GM12878 (cell line): ENCODE measurements around the gene UROC1. TPM values are rescaled to one million over a fixed set of nuclear protein-coding genes. Genes with fewer than 3 reads are reported as not detected.

ENCODE experiments used
- ATAC-seq: fragments of 200-7000 bp; cut with Tn5 transposase; 3 replicates; pipeline ENCODE4 v1.9.1; 2020; ENCODE audit warnings: mild to moderate bottlenecking, moderate library complexity
- BruUV-seq: library from RNA; stranded (reverse); fragments of 400-500 nt; replicated peaks from 2 replicates; lab custom pipeline; 2021; lab: Mats Ljungman, UMichigan
- CTCF ChIA-PET: fragments of 300-600 bp; sonication (Branson Sonifier 250); formaldehyde crosslinking; extraction: SDS; loops from one replicate; lab custom pipeline; 2021; ENCODE audit warnings: inconsistent platforms; lab: Yijun Ruan, JAX
- POLR2A ChIA-PET: fragments of 350-600 bp; formaldehyde crosslinking; extraction: SDS; loops from one replicate; lab custom pipeline; 2021; ENCODE audit warnings: inconsistent platforms; lab: Charles Lee
- RAD21 ChIA-PET: fragments of 300-600 bp; sonication (Branson Sonifier 250); formaldehyde crosslinking; loops from one replicate; lab custom pipeline; 2023; ENCODE audit warnings: antibody characterized with exemption; ENCODE audit not compliant: unreplicated experiment; lab: Charles Lee
- SMC1A ChIA-PET: fragments of 300-600 bp; sonication (Branson Sonifier 250); formaldehyde crosslinking; loops from one replicate; lab custom pipeline; 2023; ENCODE audit not compliant: unreplicated experiment, uncharacterized antibody; lab: Charles Lee
- DNase-seq: peaks from one replicate; pipeline ENCODE4 v3.0.0-alpha.2; 2011; ENCODE audit warnings: low read depth, low spot score
- FAIRE-seq: peaks from 3 replicates; lab custom pipeline; 2011; peaks lifted over from hg19 to GRCh38; lab: Jason Lieb, UNC
- H2AFZ ChIP-seq: 2 replicates; pipeline ENCODE4 v1.6.0; 2011; ENCODE audit warnings: low read depth, low read length, control low read depth; ENCODE audit not compliant: control insufficient read depth
- H3K27ac ChIP-seq: 2 replicates; pipeline ENCODE4 v1.5.1; 2011; ENCODE audit warnings: control low read depth; ENCODE audit not compliant: control insufficient read depth, insufficient read depth
- H3K27me3 ChIP-seq, 2 experiments: replicated peaks in 1 of 2; 2 replicates each; pipeline versions ENCODE4 v1.6.0 to v1.6.1; 2011; ENCODE audit warnings: low read length in 1 of 2; ENCODE audit not compliant: control insufficient read depth in 2 of 2, insufficient read depth in 2 of 2
- H3K36me3 ChIP-seq, 2 experiments: 2 replicates each; pipeline ENCODE4 v1.5.1; 2011; ENCODE audit warnings: low read length in 1 of 2; ENCODE audit not compliant: control insufficient read depth in 2 of 2, insufficient read depth in 2 of 2
- H3K4me1 ChIP-seq: 2 replicates; pipeline ENCODE4 v1.6.1; 2011; ENCODE audit warnings: mild to moderate bottlenecking, low read length, moderate library complexity, mixed read lengths; ENCODE audit not compliant: control insufficient read depth, insufficient read depth
- H3K4me2 ChIP-seq: 2 replicates; pipeline ENCODE4 v1.6.0; 2011; ENCODE audit warnings: control low read depth; ENCODE audit not compliant: control insufficient read depth, insufficient read depth
- H3K4me3 ChIP-seq: fragments of 200-600 bp; sonication (generic); 2 replicates; pipeline ENCODE4 v1.5.1; 2016
- H3K79me2 ChIP-seq: 2 replicates; pipeline ENCODE4 v1.6.0; 2011; ENCODE audit warnings: low read length; ENCODE audit not compliant: control insufficient read depth, insufficient read depth
- H3K9ac ChIP-seq: 2 replicates; pipeline ENCODE4 v1.8.0; 2011; ENCODE audit warnings: low read length, control low read depth, mixed read lengths; ENCODE audit not compliant: control insufficient read depth, insufficient read depth
- H3K9me3 ChIP-seq: replicated peaks from 3 replicates; pipeline ENCODE4 v1.5.1; 2011; ENCODE audit warnings: mild to moderate bottlenecking, low read length; ENCODE audit not compliant: control insufficient read depth, insufficient read depth
- H4K20me1 ChIP-seq: 2 replicates; pipeline ENCODE4 v1.6.0; 2011; ENCODE audit not compliant: control insufficient read depth, insufficient read depth
- CREB1 ChIP-seq: IDR thresholded peaks from 2 replicates; pipeline ENCODE4 v1.6.1; 2012; ENCODE audit warnings: low read depth, mild to moderate bottlenecking, inconsistent platforms
- FOXM1 ChIP-seq: IDR thresholded peaks from 2 replicates; pipeline ENCODE4 v1.6.1; 2012; ENCODE audit warnings: low read depth, mild to moderate bottlenecking, inconsistent platforms, low read length, moderate library complexity
- MYC ChIP-seq: IDR thresholded peaks from 2 replicates; pipeline ENCODE4 v1.6.1; 2011; ENCODE audit warnings: mild to moderate bottlenecking, low read length, moderate library complexity, inconsistent platforms; ENCODE audit not compliant: insufficient read depth, insufficient replicate concordance, insufficient read length, severe bottlenecking
- NFXL1 ChIP-seq: fragments of 450-650 bp; IDR thresholded peaks from 2 replicates; pipeline ENCODE4 v1.6.1; 2017; ENCODE audit warnings: antibody characterized with exemption, mild to moderate bottlenecking, borderline replicate concordance
- PAX5 ChIP-seq: IDR thresholded peaks from 2 replicates; pipeline ENCODE4 v1.6.1; 2011; ENCODE audit warnings: low read depth, low read length, borderline replicate concordance
- RCOR1 ChIP-seq: conservative IDR thresholded peaks from 2 replicates; pipeline ENCODE4 v1.6.1; 2012; ENCODE audit warnings: low read depth, low read length, improper control_type of control experiment
- SP1 ChIP-seq: IDR thresholded peaks from one replicate; pipeline ENCODE4 v1.6.1; 2011; ENCODE audit warnings: low read depth, low read length
- ZNF622 ChIP-seq: fragments of 450-650 bp; IDR thresholded peaks from 2 replicates; pipeline ENCODE4 v1.6.1; 2017; ENCODE audit warnings: mild to moderate bottlenecking, inconsistent platforms
- WGBS: methylation state at CpG from one replicate; pipeline ENCODE4 v1.1.6; 2016; ENCODE audit warnings: low lambda C conversion rate; ENCODE audit not compliant: insufficient replicate concordance, insufficient coverage; ENCODE audit errors: missing lambda C conversion rate; 5-methylcytosine and 5-hydroxymethylcytosine counted together
- in situ Hi-C: fragments of 300-500 bp; cut with MboI; formaldehyde crosslinking; loops from 9 replicates; pipeline ENCODE4 v1.14.3; 2018; ENCODE audit warnings: mixed read lengths
- intact Hi-C: fragments of 100-400 bp; cut with micrococcal nuclease; formaldehyde crosslinking; loops from one replicate; pipeline ENCODE4 v1.14.2; 2022; ENCODE audit not compliant: unreplicated experiment
- polyA plus RNA-seq, 11 experiments: library from polyadenylated mRNA; depleted of rRNA in 4 of 11; unstranded in 6 of 11; stranded (reverse) in 5 of 11; fragments of >200 nt; fragmentation: Nextera tagmentation in 4 of 11; fragmentation: Illumina TruSeq in 1 of 11; extraction: Ambion mirVana in 4 of 11; extraction: Trizol in 1 of 11; gene quantifications; 1 replicate in 1 of 11; 2 replicates in 10 of 11; pipeline versions ENCODE4 v1.2.1 to v1.2.3, GENCODE V29; 2011 to 2016; ENCODE audit warnings: inconsistent platforms in 2 of 11, missing spikeins in 2 of 11, low read depth in 1 of 11
- total RNA-seq, 4 experiments: library from RNA; depleted of rRNA in 3 of 4; stranded (reverse); fragments of >200 nt in 3 of 4; fragmentation: Illumina TruSeq in 1 of 4; extraction: Trizol in 1 of 4; gene quantifications; 2 replicates each; pipeline versions ENCODE4 v1.2.1 to v1.2.3, GENCODE V29; 2013 to 2021
- TF ChIP-seq, protein P1 (sequence below): IDR thresholded peaks from 2 replicates; pipeline ENCODE4 v1.6.1; 2011; ENCODE audit warnings: borderline replicate concordance, low read depth, mild to moderate bottlenecking, moderate library complexity, mixed read lengths, low read length; ENCODE audit not compliant: insufficient read depth; ENCODE audit errors: extremely low read length
- TF ChIP-seq, protein P2 (sequence below): fragments of 450-650 bp; IDR thresholded peaks from 2 replicates; pipeline ENCODE4 v1.6.1; 2017; ENCODE audit warnings: mild to moderate bottlenecking, low read depth, inconsistent platforms; ENCODE audit not compliant: poor library complexity, severe bottlenecking

UROC1 gene
- total and polyA plus RNA-seq, 10 of the 15 experiments (the other 5 are each of a cell fraction or from before 2014, with no cell fraction given): 0.04 TPM; not detected in 9

DNA sequence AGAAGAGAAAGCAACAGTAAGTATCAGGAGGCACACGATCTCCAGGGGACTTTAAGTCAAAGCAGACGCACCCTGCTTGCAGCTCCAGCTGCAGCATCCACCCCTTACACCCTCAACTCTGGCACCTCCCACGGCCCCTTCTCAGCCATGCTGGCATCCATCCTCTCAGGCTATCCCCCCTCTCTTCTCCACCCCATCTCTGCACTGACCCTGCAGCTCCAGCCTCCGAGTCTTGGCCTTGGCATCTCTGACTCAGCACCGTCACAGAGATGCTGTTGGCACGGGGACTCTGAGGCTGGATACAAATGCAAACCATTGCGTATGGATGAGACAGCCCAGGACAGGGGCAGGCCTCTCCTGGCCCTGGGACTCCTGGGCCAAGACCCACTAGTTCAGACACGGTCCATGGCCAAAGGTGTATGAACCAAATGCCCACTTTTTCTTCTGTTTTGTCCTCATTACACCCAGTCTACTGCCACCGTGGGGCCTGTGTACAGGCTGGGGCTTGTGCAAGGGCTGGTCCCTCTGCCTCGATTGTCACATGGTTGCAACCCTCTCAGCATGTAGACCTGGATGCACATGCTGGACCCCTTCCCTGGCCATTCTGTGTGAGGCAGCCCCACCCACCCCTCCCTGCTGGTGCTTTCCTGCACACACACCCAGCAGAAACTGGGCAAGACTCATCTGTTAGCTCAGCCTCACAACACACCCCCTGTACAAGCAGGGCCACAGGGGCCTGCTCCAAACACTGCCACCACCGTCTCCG lies 23.2 kb downstream of the UROC1 start:
- Histone ChIP-seq H2AFZ (no peak overlapping the region), H3K4me2 (no peak overlapping the region)

More for the DNA sequence above, 23.2 kb downstream of the UROC1 start:
- Histone ChIP-seq H3K4me1 (no peaks in the 10 kb centered on the region), H3K79me2 (no peaks in the 10 kb centered on the region)
- intact Hi-C loops: no loop called here
- POLR2A ChIA-PET: no interaction called here
- 31% methylated on average over 12 of the region's 12 CpGs for WGBS
- TF ChIP-seq CREB1: no peak
- TF ChIP-seq, protein P1, sequence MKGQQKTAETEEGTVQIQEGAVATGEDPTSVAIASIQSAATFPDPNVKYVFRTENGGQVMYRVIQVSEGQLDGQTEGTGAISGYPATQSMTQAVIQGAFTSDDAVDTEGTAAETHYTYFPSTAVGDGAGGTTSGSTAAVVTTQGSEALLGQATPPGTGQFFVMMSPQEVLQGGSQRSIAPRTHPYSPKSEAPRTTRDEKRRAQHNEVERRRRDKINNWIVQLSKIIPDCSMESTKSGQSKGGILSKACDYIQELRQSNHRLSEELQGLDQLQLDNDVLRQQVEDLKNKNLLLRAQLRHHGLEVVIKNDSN: no peak
- TF ChIP-seq, protein P2, sequence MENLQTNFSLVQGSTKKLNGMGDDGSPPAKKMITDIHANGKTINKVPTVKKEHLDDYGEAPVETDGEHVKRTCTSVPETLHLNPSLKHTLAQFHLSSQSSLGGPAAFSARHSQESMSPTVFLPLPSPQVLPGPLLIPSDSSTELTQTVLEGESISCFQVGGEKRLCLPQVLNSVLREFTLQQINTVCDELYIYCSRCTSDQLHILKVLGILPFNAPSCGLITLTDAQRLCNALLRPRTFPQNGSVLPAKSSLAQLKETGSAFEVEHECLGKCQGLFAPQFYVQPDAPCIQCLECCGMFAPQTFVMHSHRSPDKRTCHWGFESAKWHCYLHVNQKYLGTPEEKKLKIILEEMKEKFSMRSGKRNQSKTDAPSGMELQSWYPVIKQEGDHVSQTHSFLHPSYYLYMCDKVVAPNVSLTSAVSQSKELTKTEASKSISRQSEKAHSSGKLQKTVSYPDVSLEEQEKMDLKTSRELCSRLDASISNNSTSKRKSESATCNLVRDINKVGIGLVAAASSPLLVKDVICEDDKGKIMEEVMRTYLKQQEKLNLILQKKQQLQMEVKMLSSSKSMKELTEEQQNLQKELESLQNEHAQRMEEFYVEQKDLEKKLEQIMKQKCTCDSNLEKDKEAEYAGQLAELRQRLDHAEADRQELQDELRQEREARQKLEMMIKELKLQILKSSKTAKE: no peak
- TF ChIP-seq ZNF622: no peak
- TF ChIP-seq MYC: no peak
- no peak for TF ChIP-seq FOXM1
- no peak for TF ChIP-seq PAX5
- no peak for TF ChIP-seq NFXL1
- no peak for TF ChIP-seq RCOR1
- no peak for TF ChIP-seq SP1
- TF ChIP-seq, all 136 proteins: peak for 0
- ChIA-PET CTCF (no interaction called here), RAD21 (no interaction called here), SMC1A (no interaction called here)
- Histone ChIP-seq H3K36me3 (no peaks in the 10 kb centered on the region), H4K20me1 (no peaks in the 10 kb centered on the region), H3K9me3 (no peaks in the 10 kb centered on the region), H3K9ac (no peak overlapping the region), H3K27me3 (no peaks in the 10 kb centered on the region), H3K4me3 (no peak overlapping the region), H3K27ac (no peak overlapping the region)
- in situ Hi-C loops: no loop called here
- BruUV-seq: no TSS peak
- no peak; the same call in 2 of the 3 replicates for ATAC-seq
- DNase-seq: no peak
- FAIRE-seq: no peak
